BJ (cell line): ENCODE measurements around the gene LARP4. TPM values are rescaled to one million over a fixed set of nuclear protein-coding genes. Genes with fewer than 3 reads are reported as not detected.

Source experiments
- CTCF ChIA-PET: fragments of 350-600 bp; formaldehyde crosslinking; extraction: SDS; loops from one replicate; lab custom pipeline; 2021; ENCODE audit warnings: antibody characterized with exemption, inconsistent platforms; lab: Yijun Ruan, JAX
- POLR2A ChIA-PET: fragments of 300-600 bp; sonication (Branson Sonifier 250); formaldehyde crosslinking; extraction: SDS; loops from one replicate; lab custom pipeline; 2021; ENCODE audit warnings: antibody characterized with exemption; lab: Charles Lee
- DNase-seq: peaks from one replicate; pipeline ENCODE4 v3.0.0-alpha.2; 2011; ENCODE audit warnings: low read depth
- H3K27me3 ChIP-seq: 2 replicates; pipeline ENCODE4 v1.6.0; 2011; ENCODE audit warnings: low read length; ENCODE audit not compliant: control insufficient read depth, insufficient read depth
- H3K36me3 ChIP-seq: 2 replicates; pipeline ENCODE4 v1.5.1; 2011; ENCODE audit warnings: low read length; ENCODE audit not compliant: control insufficient read depth, insufficient read depth
- H3K4me3 ChIP-seq: 2 replicates; pipeline ENCODE4 v1.5.1; 2011; ENCODE audit warnings: low read depth, mild to moderate bottlenecking, control low read depth, low read length
- polyA plus RNA-seq: library from polyadenylated mRNA; depleted of rRNA; stranded (reverse); fragments of >200 nt; gene quantifications from 2 replicates; pipeline ENCODE4 v1.2.3, GENCODE V29; 2011; rRNA removed
- TF ChIP-seq, protein P1 (sequence below): IDR thresholded peaks from 2 replicates; pipeline ENCODE4 v1.5.1; 2011; ENCODE audit warnings: low read depth, mild to moderate bottlenecking, control low read depth, inconsistent platforms, low read length, moderate library complexity; ENCODE audit not compliant: insufficient read depth

LARP4 gene
- polyA plus RNA-seq, 1 experiment, result 10.1 TPM

GRCh38 chr12:50529345-50529744, 128.7 kb downstream of the LARP4 start:
- POLR2A ChIA-PET, result no interaction called here
- TF ChIP-seq, protein P1, sequence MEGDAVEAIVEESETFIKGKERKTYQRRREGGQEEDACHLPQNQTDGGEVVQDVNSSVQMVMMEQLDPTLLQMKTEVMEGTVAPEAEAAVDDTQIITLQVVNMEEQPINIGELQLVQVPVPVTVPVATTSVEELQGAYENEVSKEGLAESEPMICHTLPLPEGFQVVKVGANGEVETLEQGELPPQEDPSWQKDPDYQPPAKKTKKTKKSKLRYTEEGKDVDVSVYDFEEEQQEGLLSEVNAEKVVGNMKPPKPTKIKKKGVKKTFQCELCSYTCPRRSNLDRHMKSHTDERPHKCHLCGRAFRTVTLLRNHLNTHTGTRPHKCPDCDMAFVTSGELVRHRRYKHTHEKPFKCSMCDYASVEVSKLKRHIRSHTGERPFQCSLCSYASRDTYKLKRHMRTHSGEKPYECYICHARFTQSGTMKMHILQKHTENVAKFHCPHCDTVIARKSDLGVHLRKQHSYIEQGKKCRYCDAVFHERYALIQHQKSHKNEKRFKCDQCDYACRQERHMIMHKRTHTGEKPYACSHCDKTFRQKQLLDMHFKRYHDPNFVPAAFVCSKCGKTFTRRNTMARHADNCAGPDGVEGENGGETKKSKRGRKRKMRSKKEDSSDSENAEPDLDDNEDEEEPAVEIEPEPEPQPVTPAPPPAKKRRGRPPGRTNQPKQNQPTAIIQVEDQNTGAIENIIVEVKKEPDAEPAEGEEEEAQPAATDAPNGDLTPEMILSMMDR, result no peak
- Histone ChIP-seq H3K4me3 (no peak overlapping the region), H3K27me3 (no peaks in the 10 kb centered on the region), H3K36me3 (no peaks in the 10 kb centered on the region)
- DNase-seq, result no peak
- CTCF ChIA-PET, result interaction anchor here (0.6 kb wide), 1 partner anchor 56 kb away, joined by 3 read pairs; no protein-coding TSS in a partner anchor

Other genes starting within 250 kb of the LARP4 start
- gene CERS5, start 233.5 kb upstream of the LARP4 start, polyA plus RNA-seq, result 68.0 and 100 TPM in 2 replicates
- gene LIMA1, start 117.4 kb upstream of the LARP4 start, polyA plus RNA-seq, result 368 and 384 TPM in 2 replicates
- not detected in 2 replicates for gene FAM186A, start 4.3 kb upstream of the LARP4 start, polyA plus RNA-seq
- 13.2 and 15.8 TPM in 2 replicates for gene DIP2B, start 104.1 kb downstream of the LARP4 start, polyA plus RNA-seq